Mammary epithelial cell (primary cell): ENCODE data around the gene UTS2B.

Experiments
- EZH2 ChIP-seq: IDR thresholded peaks from 2 replicates; pipeline ENCODE4 v1.6.1; 2012; ENCODE audit warnings: low read length, inconsistent platforms, borderline replicate concordance
- TF ChIP-seq, protein P1 (sequence below), 2 donors: IDR thresholded peaks in 1 of 2; conservative IDR thresholded peaks in 1 of 2; 2 replicates each; pipeline ENCODE4 v1.5.1; 2011 to 2012; ENCODE audit warnings: inconsistent platforms in 2 of 2, low read length in 2 of 2, mild to moderate bottlenecking in 2 of 2, control low read depth in 1 of 2, low read depth in 1 of 2; ENCODE audit not compliant: insufficient read depth in 1 of 2; ENCODE audit errors: extremely low read depth in 1 of 2

DNA sequence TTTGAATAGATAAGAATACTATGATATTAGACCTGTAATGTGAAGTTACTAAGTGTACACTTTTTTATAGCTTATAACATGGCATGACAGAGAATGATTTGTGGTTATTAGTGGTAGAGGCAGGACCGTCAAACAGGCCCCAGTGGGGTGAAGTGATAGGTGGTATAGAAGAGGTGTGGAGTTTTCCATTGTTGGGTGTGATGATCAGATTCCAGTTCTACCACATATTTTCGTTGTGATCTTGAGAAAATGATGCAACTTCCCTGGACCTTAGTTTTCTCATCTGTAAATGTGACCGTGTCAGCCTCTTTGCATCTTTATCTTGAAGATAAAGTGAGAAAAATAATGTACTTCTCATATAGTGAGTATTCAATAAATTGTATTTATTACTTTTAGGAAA, 30.3 kb upstream of the UTS2B start:
- TF ChIP-seq, protein P1, sequence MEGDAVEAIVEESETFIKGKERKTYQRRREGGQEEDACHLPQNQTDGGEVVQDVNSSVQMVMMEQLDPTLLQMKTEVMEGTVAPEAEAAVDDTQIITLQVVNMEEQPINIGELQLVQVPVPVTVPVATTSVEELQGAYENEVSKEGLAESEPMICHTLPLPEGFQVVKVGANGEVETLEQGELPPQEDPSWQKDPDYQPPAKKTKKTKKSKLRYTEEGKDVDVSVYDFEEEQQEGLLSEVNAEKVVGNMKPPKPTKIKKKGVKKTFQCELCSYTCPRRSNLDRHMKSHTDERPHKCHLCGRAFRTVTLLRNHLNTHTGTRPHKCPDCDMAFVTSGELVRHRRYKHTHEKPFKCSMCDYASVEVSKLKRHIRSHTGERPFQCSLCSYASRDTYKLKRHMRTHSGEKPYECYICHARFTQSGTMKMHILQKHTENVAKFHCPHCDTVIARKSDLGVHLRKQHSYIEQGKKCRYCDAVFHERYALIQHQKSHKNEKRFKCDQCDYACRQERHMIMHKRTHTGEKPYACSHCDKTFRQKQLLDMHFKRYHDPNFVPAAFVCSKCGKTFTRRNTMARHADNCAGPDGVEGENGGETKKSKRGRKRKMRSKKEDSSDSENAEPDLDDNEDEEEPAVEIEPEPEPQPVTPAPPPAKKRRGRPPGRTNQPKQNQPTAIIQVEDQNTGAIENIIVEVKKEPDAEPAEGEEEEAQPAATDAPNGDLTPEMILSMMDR (conservative IDR thresholded peaks at IDR 0.05 in 1 of 2, IDR thresholded peaks at IDR 0.05 in 1 of 2; ENCODE audit: extremely low read depth in 1 of 2, insufficient read depth in 1 of 2, low read depth in 1 of 2, low read length in 2 of 2), result no peak
- no peak for TF ChIP-seq EZH2
